Transverse colon (tissue), 4 donors: ENCODE results near the gene PHACTR3. TPM values are rescaled to one million over a fixed set of nuclear protein-coding genes. Genes with fewer than 3 reads are reported as not detected.

Experiments used
- DNase-seq: peaks from one replicate; pipeline ENCODE4 v3.0.0-alpha.2; 2019
- H3K27ac ChIP-seq, 4 donors: fragments of 200-600 bp; sonication (generic); 2 replicates each; pipeline ENCODE4 v1.5.1; 2016 to 2018; ENCODE audit warnings: inconsistent platforms in 4 of 4
- H3K27me3 ChIP-seq: fragments of 200-600 bp; sonication (generic); 2 replicates; pipeline ENCODE4 v1.5.1; 2017; ENCODE audit warnings: inconsistent platforms
- H3K36me3 ChIP-seq, 4 donors: fragments of 200-600 bp; sonication (generic); 2 replicates each; pipeline ENCODE4 v1.5.1; 2017 to 2019; ENCODE audit warnings: inconsistent platforms in 4 of 4
- H3K4me1 ChIP-seq, 4 donors: fragments of 200-600 bp; sonication (generic); 2 replicates each; pipeline ENCODE4 v1.5.1; 2017 to 2020; ENCODE audit warnings: inconsistent platforms in 4 of 4
- H3K4me3 ChIP-seq, 4 donors: fragments of 200-600 bp; sonication (generic); 1 replicate in 1 of 4; 2 replicates in 3 of 4; pipeline versions ENCODE4 v1.5.1 to v1.6.1; 2017 to 2019; ENCODE audit warnings: inconsistent platforms in 4 of 4
- H3K9me3 ChIP-seq, 2 donors: fragments of 200-600 bp; sonication (generic); 2 replicates each; pipeline ENCODE4 v1.5.1; 2017 to 2019; ENCODE audit warnings: inconsistent platforms in 2 of 2
- CTCF ChIP-seq, 5 experiments: fragments of 200-600 bp in 3 of 5; fragments of 450-650 bp in 2 of 5; sonication (generic) in 3 of 5; IDR thresholded peaks; 1 replicate in 2 of 5; 2 replicates in 3 of 5; pipeline ENCODE4 v1.5.1; 2016 to 2017; ENCODE audit warnings: antibody characterized with exemption in 5 of 5, inconsistent platforms in 3 of 5, mild to moderate bottlenecking in 2 of 5, moderate library complexity in 1 of 5
- EP300 ChIP-seq: sonication (generic); formaldehyde crosslinking; IDR thresholded peaks from one replicate; pipeline ENCODE4 v1.6.1; 2017; ENCODE audit warnings: antibody characterized with exemption, low read depth
- POLR2A ChIP-seq: fragments of 450-650 bp; IDR thresholded peaks from one replicate; pipeline ENCODE4 v1.6.1; 2016; ENCODE audit warnings: antibody characterized with exemption, mild to moderate bottlenecking, moderate library complexity
- POLR2AphosphoS5 ChIP-seq, 3 donors: sonication (generic); formaldehyde crosslinking; IDR thresholded peaks; one replicate each; pipeline ENCODE4 v1.6.1; 2016; ENCODE audit warnings: antibody characterized with exemption in 3 of 3
- WGBS, 2 donors: methylation state at CpG; one replicate each; pipeline ENCODE4 v1.1.5; 2018; ENCODE audit warnings: low coverage in 1 of 2; 5-methylcytosine and 5-hydroxymethylcytosine counted together
- in situ Hi-C, 4 donors: fragments of 200-750 bp; cut with MboI; loops; one replicate each; pipeline versions ENCODE4 v1.15.0 to v1.15.1; 2017; ENCODE audit warnings: low sequenced_read_pairs in 3 of 4, low pct_ligation_motif_present in 1 of 4, low pct_unique_long_range_greater_than_20kb in 1 of 4
- intact Hi-C: fragments of 100-400 bp; cut with DNase I; formaldehyde crosslinking; loops from one replicate; pipeline ENCODE4 v1.15.1; 2023; ENCODE audit warnings: low total_unique reads
- total RNA-seq, 4 donors: library from RNA; depleted of rRNA; stranded (reverse); fragments of >200 nt; gene quantifications; one replicate each; pipeline ENCODE4 v1.1.0, GENCODE V29; 2016

Gene PHACTR3
- total RNA-seq, 4 donors from 2014 or later, result 1.6 to 7.1 (median 5.6) TPM

GRCh38 chr20:59571551-59572314 lies 32.6 kb upstream of the PHACTR3 start:
- peak overlapping the region; percentile 34 to 66 (median 51) for H3K27ac ChIP-seq
- WGBS, 2 donors, result 20 to 39% methylated on average over 3 to 24 of the region's 28 CpGs

GRCh38 chr20:59572515-59572914 lies 31.8 kb upstream of the PHACTR3 start:
- peaks cover 0 to 11% (median 6%) of the 10 kb centered on the region in 4 donors for H3K4me1 ChIP-seq
- TF ChIP-seq CTCF (IDR thresholded peaks at IDR 0.05) (no peak), POLR2A (no peak), POLR2AphosphoS5 (IDR thresholded peaks at IDR 0.05) (no peak), EP300 (no peak)
- no peak overlapping the region for H3K4me3 ChIP-seq
- H3K27me3 ChIP-seq, result peaks cover 31% of the 10 kb centered on the region
- H3K36me3 ChIP-seq, result no peaks in the 10 kb centered on the region
- 93% methylated on average over 4 of the region's 4 CpGs; no CpG with 5 or more reads in 1 of the 2 donors for WGBS, 2 donors
- in situ Hi-C loops (loop anchor here in 1 of 4 donors (10.0 kb wide), 1 partner anchor 182 kb away; no protein-coding TSS in a partner anchor), intact Hi-C loops (no loop called here)
- H3K9me3 ChIP-seq, result no peaks in the 10 kb centered on the region
- no peak overlapping the region for H3K27ac ChIP-seq
- DNase-seq, result no peak

More at GRCh38 chr20:59571551-59572314, 32.6 kb upstream of the PHACTR3 start:
- no peaks in the 10 kb centered on the region for H3K9me3 ChIP-seq
- intact Hi-C loops, result no loop called here
- peaks cover 24% of the 10 kb centered on the region for H3K27me3 ChIP-seq
- H3K4me1 ChIP-seq, result peaks cover 0 to 11% (median 6%) of the 10 kb centered on the region in 4 donors
- DNase-seq, result peak; percentile 59
- H3K4me3 ChIP-seq, result peak overlapping the region in 3 of 4 donors; percentile 16 to 48 (median 24)
- in situ Hi-C loops, result loop anchor here in 1 of 4 donors (10.0 kb wide), 1 partner anchor 183 kb away; no protein-coding TSS in a partner anchor
- H3K36me3 ChIP-seq, result no peaks in the 10 kb centered on the region
- TF ChIP-seq POLR2AphosphoS5 (IDR thresholded peaks at IDR 0.05) (no peak), POLR2A (no peak), CTCF (IDR thresholded peaks at IDR 0.05) (peak; percentile 70 to 97 (median 94))

- no peak for TF ChIP-seq POLR2AphosphoS5 (IDR thresholded peaks at IDR 0.05)
- no peak for TF ChIP-seq EP300
- TF ChIP-seq POLR2A, result no peak
- TF ChIP-seq CTCF (IDR thresholded peaks at IDR 0.05), result no peak
- in situ Hi-C loops (loop anchor here in 1 of 4 donors (10.0 kb wide), 1 partner anchor 181 kb away; no protein-coding TSS in a partner anchor), intact Hi-C loops (no loop called here)
- Histone ChIP-seq H3K4me3 (no peak overlapping the region), H3K27me3 (peaks cover 41% of the 10 kb centered on the region), H3K9me3 (no peaks in the 10 kb centered on the region), H3K36me3 (no peaks in the 10 kb centered on the region), H3K4me1 (peaks cover 0 to 11% (median 6%) of the 10 kb centered on the region in 4 donors), H3K27ac (no peak overlapping the region)
- 87% methylated on average over 8 of the region's 8 CpGs; no CpG with 5 or more reads in 1 of the 2 donors for WGBS, 2 donors
- no peak for DNase-seq
These were observed 30.5 kb upstream of the PHACTR3 start for GRCh38 chr20:59573837-59574236.

- 75% methylated on average over 3 of the region's 3 CpGs; no CpG with 5 or more reads in 1 of the 2 donors for WGBS, 2 donors
- Histone ChIP-seq H3K27ac (no peak overlapping the region), H3K4me3 (no peak overlapping the region), H3K4me1 (peaks cover 0 to 11% (median 6%) of the 10 kb centered on the region in 4 donors), H3K27me3 (peaks cover 46% of the 10 kb centered on the region), H3K9me3 (no peaks in the 10 kb centered on the region), H3K36me3 (no peaks in the 10 kb centered on the region)
- DNase-seq, result no peak
- in situ Hi-C loops (loop anchor here in 1 of 4 donors (10.0 kb wide), 1 partner anchor 180 kb away; no protein-coding TSS in a partner anchor), intact Hi-C loops (no loop called here)
- TF ChIP-seq POLR2AphosphoS5 (IDR thresholded peaks at IDR 0.05), result no peak
- TF ChIP-seq CTCF (IDR thresholded peaks at IDR 0.05), result no peak
- TF ChIP-seq POLR2A, result no peak
These were observed 30.0 kb upstream of the PHACTR3 start for GRCh38 chr20:59574308-59574707.
